ENCODE data around the gene OR2G3.

The OR2G3 gene

GRCh38 chr1:247605286-247605685, at the start of gene OR2G3:
Gene OR2G3, plus strand, starts transcription at chr1:247605586. Its CDS starts 0 bp downstream, at chr1:247605586.
- DNase-seq, result no peak

- DNase-seq, result no peak
Observed at GRCh38 chr1:247557926-247558674, 47.3 kb upstream of the OR2G3 start.

GRCh38 chr1:247561711-247562110, 43.7 kb upstream of the OR2G3 start:
- DNase-seq, result no peak

GRCh38 chr1:247562198-247562597, 43.2 kb upstream of the OR2G3 start:
- no peak for DNase-seq

GRCh38 chr1:247574236-247574635, 31.1 kb upstream of the OR2G3 start:
- DNase-seq, result no peak

GRCh38 chr1:247574664-247575063, 30.7 kb upstream of the OR2G3 start:
- DNase-seq, result peak; percentile 3 to 5

GRCh38 chr1:247576514-247576913, 28.9 kb upstream of the OR2G3 start:
- peak; percentile 80 to 92 for DNase-seq

- no peak for DNase-seq
Observed at GRCh38 chr1:247578946-247579460, 26.4 kb upstream of the OR2G3 start.

GRCh38 chr1:247588060-247588459, 17.3 kb upstream of the OR2G3 start, which contains the start of gene OR2G2:
Gene OR2G2, plus strand, starts transcription at chr1:247588360. Its CDS starts 0 bp downstream, at chr1:247588360.
- no peak for DNase-seq

- no peak for DNase-seq
Observed at GRCh38 chr1:247613405-247613804, 8.0 kb downstream of the OR2G3 start.

GRCh38 chr1:247614625-247615024, 9.2 kb downstream of the OR2G3 start:
- no peak for DNase-seq

GRCh38 chr1:247627951-247628350, 22.6 kb downstream of the OR2G3 start:
- no peak for DNase-seq

GRCh38 chr1:247638011-247638410, 32.6 kb downstream of the OR2G3 start:
- no peak for DNase-seq

GRCh38 chr1:247638781-247639180, 33.4 kb downstream of the OR2G3 start:
- DNase-seq, result no peak

GRCh38 chr1:247639381-247639981, 34.1 kb downstream of the OR2G3 start:
- peak; percentile 18 to 29 for DNase-seq

GRCh38 chr1:247642742-247643141, 37.4 kb downstream of the OR2G3 start:
- DNase-seq, result no peak

- DNase-seq, result peak; percentile 9 to 30
Observed at GRCh38 chr1:247646867-247647266, 41.5 kb downstream of the OR2G3 start.

GRCh38 chr1:247647864-247648263, 42.5 kb downstream of the OR2G3 start:
- DNase-seq, result no peak

GRCh38 chr1:247653040-247653439, 47.7 kb downstream of the OR2G3 start:
- DNase-seq, result no peak
